AG04449 (cell line): ENCODE data around the gene CCDC3.

Experiments used
- CTCF ChIA-PET: fragments of 350-600 bp; formaldehyde crosslinking; extraction: SDS; loops from one replicate; lab custom pipeline; 2021; ENCODE audit warnings: antibody characterized with exemption; lab: Yijun Ruan, JAX
- POLR2A ChIA-PET: fragments of 400-600, 350-600 bp; formaldehyde crosslinking; extraction: SDS; loops from one replicate; lab custom pipeline; 2020; ENCODE audit warnings: antibody characterized with exemption, inconsistent platforms; lab: Yijun Ruan, JAX
- DNase-seq: peaks from one replicate; pipeline ENCODE4 v3.0.0-alpha.2; 2010; ENCODE audit warnings: low read depth, low spot score
- H3K4me3 ChIP-seq: 2 replicates; pipeline ENCODE4 v1.5.1; 2011; ENCODE audit warnings: low read depth, mild to moderate bottlenecking, control low read depth, low read length
- TF ChIP-seq, protein P1 (sequence below): IDR thresholded peaks from one replicate; pipeline ENCODE4 v1.5.1; 2011; ENCODE audit warnings: mild to moderate bottlenecking, moderate library complexity, low read length, control low read depth, inconsistent platforms; ENCODE audit not compliant: insufficient read depth; ENCODE audit errors: missing control alignments

CCDC3 gene

DNA sequence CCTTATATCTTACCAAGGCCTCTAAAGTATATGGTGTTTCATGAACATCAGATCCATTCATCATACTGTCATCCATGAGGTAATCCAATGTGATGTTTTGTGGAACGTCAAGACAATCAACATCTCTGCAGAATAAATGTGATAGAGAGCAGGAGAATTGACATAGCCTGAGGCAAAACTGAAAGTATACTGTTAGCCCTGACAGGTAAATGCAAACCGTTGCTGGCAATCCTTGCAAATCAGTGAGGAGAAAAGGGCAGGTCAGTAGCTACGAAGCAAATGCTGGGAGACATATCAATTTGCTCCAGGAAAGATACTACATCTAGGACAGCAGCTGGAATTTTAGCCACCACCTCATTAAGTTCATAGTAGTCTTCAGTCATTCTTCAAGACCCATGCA, 4.5 kb upstream of the CCDC3 start:
- TF ChIP-seq, protein P1, sequence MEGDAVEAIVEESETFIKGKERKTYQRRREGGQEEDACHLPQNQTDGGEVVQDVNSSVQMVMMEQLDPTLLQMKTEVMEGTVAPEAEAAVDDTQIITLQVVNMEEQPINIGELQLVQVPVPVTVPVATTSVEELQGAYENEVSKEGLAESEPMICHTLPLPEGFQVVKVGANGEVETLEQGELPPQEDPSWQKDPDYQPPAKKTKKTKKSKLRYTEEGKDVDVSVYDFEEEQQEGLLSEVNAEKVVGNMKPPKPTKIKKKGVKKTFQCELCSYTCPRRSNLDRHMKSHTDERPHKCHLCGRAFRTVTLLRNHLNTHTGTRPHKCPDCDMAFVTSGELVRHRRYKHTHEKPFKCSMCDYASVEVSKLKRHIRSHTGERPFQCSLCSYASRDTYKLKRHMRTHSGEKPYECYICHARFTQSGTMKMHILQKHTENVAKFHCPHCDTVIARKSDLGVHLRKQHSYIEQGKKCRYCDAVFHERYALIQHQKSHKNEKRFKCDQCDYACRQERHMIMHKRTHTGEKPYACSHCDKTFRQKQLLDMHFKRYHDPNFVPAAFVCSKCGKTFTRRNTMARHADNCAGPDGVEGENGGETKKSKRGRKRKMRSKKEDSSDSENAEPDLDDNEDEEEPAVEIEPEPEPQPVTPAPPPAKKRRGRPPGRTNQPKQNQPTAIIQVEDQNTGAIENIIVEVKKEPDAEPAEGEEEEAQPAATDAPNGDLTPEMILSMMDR = no peak
- no peak for DNase-seq
- CTCF ChIA-PET = no interaction called here
- POLR2A ChIA-PET = no interaction called here
- no peak overlapping the region for H3K4me3 ChIP-seq

DNA sequence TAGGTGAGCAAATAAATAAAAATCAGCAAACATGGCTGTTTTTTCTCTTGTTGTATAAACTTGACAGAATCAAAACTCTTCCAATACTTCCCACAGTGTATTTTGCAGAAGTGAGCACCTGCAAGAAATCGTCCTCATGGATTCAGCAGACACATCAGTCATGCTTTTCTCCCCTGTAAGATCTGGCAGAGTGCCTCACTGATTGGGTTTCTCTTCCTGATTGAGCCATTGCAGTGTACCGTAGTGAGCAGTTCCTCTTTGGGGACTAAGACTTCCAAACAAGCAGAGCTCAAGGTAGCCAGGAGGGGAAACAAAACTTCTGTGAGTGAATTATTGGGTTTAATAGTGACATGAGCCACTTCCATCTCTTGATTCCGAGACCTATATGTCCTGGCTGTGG, 2.2 kb upstream of the CCDC3 start:
- ChIA-PET CTCF (no interaction called here), POLR2A (no interaction called here)
- DNase-seq = no peak
- TF ChIP-seq, protein P1 = no peak
- H3K4me3 ChIP-seq = no peak overlapping the region

DNA sequence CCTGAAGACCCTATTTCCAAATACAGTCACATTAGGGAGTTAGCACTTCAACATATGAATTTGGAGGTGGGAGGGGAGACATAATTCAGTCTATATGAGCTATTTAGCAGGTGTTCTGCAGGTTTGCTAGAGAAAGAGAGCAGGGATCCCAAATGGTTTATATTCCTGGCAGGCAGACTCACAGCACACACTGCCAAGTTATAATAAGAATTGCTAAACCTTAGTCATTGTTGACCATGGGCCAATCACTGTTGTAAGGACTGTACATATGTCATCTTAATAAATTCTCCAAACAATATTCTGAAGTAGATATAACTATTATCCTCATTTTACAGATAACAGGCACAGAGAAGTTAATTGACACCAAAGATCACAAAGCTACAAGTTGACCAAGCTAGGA, 1.5 kb upstream of the CCDC3 start:
- no peak for DNase-seq
- no peak overlapping the region for H3K4me3 ChIP-seq
- POLR2A ChIA-PET = no interaction called here
- CTCF ChIA-PET = no interaction called here
- TF ChIP-seq, protein P1 = no peak

DNA sequence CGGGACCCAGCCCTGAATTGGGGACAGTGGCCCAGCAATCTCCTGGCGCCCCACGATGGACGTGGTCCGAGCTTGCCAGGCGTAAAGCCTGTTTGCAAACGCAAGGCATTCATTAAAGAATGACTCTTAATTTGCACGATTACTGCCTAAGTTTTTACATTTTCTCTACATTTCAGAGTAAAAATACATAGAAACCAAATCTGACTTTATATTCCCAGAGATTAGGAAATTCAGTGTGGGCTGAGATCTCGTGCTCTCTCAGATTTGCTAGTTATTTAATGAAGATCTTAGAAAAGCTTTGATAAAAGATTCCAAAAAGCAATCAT, 337 bp upstream of the CCDC3 start:
- CTCF ChIA-PET = no interaction called here
- POLR2A ChIA-PET = no interaction called here
- DNase-seq = no peak
- TF ChIP-seq, protein P1 = no peak
- H3K4me3 ChIP-seq = no peak overlapping the region

DNA sequence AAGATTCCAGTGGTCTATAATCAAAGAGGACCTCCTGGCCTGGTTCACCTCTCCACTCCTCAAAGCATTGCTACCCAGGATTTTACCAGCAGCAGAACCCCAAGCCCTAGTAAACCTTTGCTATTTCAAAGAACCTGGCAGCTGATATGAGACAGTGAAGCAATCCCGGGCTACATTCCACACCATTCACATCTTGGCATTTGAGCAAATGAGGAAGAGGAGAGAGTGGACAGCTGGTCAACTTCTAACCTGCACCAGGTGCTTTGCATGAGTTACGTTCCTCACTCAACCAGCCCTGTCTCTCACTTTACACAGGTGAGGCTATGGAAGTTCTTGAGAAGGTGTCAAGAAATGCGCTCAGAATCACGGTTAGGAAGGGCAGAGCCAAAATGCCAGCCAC, 1.1 kb downstream of the CCDC3 start:
- TF ChIP-seq, protein P1 = no peak
- no peak for DNase-seq
- H3K4me3 ChIP-seq = no peak overlapping the region
- ChIA-PET CTCF (no interaction called here), POLR2A (no interaction called here)

DNA sequence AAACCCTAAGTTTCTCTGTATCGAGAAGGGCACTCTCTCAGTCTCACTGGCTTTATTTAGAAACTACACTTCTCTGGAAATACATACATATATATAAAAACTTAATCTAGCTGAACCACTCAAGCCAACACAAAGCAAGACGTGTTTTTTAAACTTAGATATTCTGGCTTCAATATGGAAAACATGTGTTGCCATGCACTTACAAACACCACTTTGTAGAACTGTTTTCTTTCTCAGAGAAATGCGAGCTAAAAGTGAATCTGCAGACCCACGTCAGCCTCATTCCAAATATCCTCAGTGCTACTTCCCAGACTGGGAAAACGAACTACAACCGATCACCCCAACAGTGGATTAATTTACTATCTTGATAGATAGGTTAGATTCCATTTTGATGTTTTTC, 1.7 kb downstream of the CCDC3 start:
- CTCF ChIA-PET = no interaction called here
- no peak for DNase-seq
- no peak overlapping the region for H3K4me3 ChIP-seq
- POLR2A ChIA-PET = no interaction called here
- TF ChIP-seq, protein P1 = no peak
